ENCODE measurements around the gene AJM1. TPM values are rescaled to one million over a fixed set of nuclear protein-coding genes. Genes with fewer than 3 reads are reported as not detected.
"Not testable (repeated sequence)": the region's sequence is repeated elsewhere in the genome, so short reads cannot be mapped to it uniquely, and the experiment has no call there.

AJM1 gene
- total RNA-seq = 10 to 100 TPM in 1 of 2 donors, 1 to 10 TPM in 1; 3.6 to 10.1 TPM

DNA sequence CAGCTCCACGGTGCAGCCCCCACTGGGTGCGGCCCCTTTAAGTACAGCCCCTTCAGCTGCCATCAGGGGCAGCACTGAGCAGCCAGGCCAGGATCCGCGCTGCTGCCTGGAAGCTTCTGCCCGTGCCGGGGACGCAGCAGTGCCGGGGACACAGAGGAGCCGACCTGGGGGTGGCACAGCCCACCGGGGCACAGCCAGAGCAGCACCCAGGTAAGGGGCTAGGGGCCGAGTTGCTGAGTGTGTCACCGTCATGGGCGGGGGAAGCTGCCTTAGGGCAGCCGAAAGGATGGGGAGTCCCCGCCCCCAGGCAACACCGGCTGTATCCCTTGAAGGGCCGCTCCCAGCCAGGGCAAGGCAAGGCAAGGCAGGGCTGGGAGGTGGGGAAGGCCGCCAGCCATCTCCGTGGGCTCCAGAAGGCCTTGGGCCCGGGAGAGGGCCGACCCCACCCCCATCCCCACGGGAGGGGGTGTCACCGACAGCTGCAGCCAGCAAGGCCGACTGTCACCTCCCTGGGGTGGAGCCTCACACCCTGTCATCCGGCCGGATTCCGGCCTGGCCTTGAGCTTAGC, at the start of gene AJM1:
AJM1 (plus strand) TSS at position 99 of the 569 bp plus-strand sequence. CDS start 1,937 bp downstream, outside the sequence.
- intact Hi-C loops (cut with DNase I) = loop anchor here (5.0 to 10.0 kb wide), 2 partner anchors 118 to 195 kb away; no protein-coding TSS in a partner anchor
- TF ChIP-seq POLR2AphosphoS5 (IDR thresholded peaks at IDR 0.05) = peak; percentile 19
- TF ChIP-seq, protein P1, sequence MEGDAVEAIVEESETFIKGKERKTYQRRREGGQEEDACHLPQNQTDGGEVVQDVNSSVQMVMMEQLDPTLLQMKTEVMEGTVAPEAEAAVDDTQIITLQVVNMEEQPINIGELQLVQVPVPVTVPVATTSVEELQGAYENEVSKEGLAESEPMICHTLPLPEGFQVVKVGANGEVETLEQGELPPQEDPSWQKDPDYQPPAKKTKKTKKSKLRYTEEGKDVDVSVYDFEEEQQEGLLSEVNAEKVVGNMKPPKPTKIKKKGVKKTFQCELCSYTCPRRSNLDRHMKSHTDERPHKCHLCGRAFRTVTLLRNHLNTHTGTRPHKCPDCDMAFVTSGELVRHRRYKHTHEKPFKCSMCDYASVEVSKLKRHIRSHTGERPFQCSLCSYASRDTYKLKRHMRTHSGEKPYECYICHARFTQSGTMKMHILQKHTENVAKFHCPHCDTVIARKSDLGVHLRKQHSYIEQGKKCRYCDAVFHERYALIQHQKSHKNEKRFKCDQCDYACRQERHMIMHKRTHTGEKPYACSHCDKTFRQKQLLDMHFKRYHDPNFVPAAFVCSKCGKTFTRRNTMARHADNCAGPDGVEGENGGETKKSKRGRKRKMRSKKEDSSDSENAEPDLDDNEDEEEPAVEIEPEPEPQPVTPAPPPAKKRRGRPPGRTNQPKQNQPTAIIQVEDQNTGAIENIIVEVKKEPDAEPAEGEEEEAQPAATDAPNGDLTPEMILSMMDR (IDR thresholded peaks at IDR 0.05) = peak; percentile 47 to 85 (median 64)
- peaks cover 13% of the 10 kb centered on the region for H3K4me1 ChIP-seq (replicated peaks)

DNA sequence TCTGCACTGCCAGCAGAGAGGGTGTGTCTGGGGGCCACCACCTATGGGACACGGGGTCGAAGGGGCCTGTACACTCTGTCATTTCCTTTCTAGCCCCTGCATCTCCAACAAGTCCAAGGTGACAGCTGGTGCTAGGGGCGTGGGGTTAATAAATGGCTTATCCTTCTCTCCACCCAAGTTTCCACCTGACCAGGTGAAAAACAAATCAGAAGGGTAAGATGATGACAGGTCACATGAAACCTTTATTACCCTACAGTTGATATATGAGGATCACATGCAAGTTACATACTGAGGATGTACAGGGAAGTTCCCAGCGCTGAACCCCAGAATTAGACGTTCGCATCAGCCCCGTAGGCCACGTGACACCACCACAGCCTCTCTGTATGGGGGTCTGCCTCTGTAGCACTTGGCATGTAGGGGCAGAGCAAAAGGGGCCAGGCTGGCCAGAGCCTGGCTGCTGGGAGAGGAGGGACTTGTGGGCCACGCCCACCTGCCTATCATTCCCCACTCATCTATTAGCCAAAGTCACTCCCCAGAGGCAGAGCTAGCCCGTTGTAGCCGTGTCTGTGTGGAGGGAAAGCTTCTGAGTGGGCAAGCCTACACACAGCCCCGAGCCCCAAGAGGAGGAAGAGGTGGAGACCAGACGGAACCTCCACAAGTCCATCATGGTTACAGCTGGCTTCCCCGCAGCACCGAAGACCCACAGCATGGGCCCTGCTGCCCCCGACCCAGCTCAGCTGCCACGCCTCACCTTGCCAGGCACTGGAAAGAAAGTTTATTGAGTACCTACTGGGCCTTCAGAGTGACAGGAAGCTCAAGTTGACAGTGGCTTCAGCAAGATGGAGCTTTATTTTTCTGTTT, 49.0 kb upstream of the AJM1 start:
- H3K9me3 ChIP-seq = no peaks in the 10 kb centered on the region
- TF ChIP-seq, protein P1 (IDR thresholded peaks at IDR 0.05) = no peak
- TF ChIP-seq POLR2A (IDR thresholded peaks at IDR 0.05) = no peak
- TF ChIP-seq POLR2AphosphoS5 (IDR thresholded peaks at IDR 0.05) = no peak
- DNase-seq (ENCODE audit: low spot score) = no peak
- peak overlapping the region in 1 of 2 donors; percentile 99 for H3K27ac ChIP-seq
- intact Hi-C loops (cut with DNase I) = loop anchor here (5.0 kb wide), 2 partner anchors 54 to 154 kb away; partner anchors contain the start of genes C8G and PHPT1
- H3K4me1 ChIP-seq (replicated peaks) = peaks cover 18% of the 10 kb centered on the region
- no peaks in the 10 kb centered on the region for H3K36me3 ChIP-seq
- H3K4me3 ChIP-seq = no peak overlapping the region
- no peaks in the 10 kb centered on the region for H3K27me3 ChIP-seq (replicated peaks; ENCODE audit: insufficient read depth)
- 75% methylated on average over 17 of the region's 17 CpGs for WGBS

More for the DNA sequence above, at the start of gene AJM1:
- H3K36me3 ChIP-seq; H3K9me3 ChIP-seq; H3K27me3 ChIP-seq (replicated peaks; ENCODE audit: insufficient read depth): not testable (repeated sequence)
- peak within 1 kb of the TSS; percentile 36 to 55 for H3K27ac ChIP-seq
- WGBS = under 1% methylated on average over 22 of the region's 27 CpGs
- H3K4me3 ChIP-seq = peak within 1 kb of the TSS; percentile 21 to 24
- peak; percentile 39 for DNase-seq (ENCODE audit: low spot score)

DNA sequence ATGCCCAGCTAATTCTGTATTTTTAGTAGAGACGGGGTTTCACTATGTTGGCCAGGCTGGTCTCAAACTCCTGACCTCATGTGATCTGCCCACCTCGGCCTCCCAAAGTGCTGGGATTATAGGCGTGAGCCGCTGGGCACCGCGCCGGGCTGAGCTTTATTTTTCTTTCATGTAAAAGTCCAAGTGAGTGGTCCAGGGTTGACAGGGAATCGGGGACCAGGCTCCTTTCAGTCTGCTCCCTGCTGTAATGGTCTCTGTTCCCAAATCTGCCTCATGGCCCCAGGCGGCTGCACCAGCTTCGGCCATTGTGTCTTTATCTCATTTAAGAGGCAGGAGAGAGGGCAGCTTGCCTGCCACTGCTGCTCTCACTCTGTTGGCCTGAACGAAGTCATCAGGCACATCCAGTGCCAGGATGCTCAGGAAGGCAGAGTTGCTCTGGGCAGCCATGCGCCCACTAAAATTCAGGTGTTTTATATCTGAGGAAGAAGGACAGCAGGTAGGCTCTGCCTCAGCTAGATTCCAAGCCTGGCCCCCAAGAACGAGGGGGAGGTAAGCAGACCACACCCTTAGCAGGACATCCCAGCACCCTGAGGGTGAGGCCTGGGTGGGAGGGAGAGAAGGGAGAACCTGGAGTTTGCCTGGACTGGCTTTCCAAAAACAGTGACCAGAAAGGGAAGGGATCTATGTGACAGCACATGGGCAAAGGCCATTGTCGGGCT, 47.8 kb upstream of the AJM1 start:
- H3K4me3 ChIP-seq = no peak overlapping the region
- peaks cover 15% of the 10 kb centered on the region for H3K4me1 ChIP-seq (replicated peaks)
- DNase-seq (ENCODE audit: low spot score) = no peak
- no peaks in the 10 kb centered on the region for H3K27me3 ChIP-seq (replicated peaks; ENCODE audit: insufficient read depth)
- TF ChIP-seq POLR2AphosphoS5 (IDR thresholded peaks at IDR 0.05) (no peak), POLR2A (IDR thresholded peaks at IDR 0.05) (no peak)
- TF ChIP-seq, protein P1 (IDR thresholded peaks at IDR 0.05) = no peak
- H3K27ac ChIP-seq = no peak overlapping the region
- intact Hi-C loops (cut with DNase I) = loop anchor here (5.0 kb wide), 2 partner anchors 53 to 153 kb away; partner anchors contain the start of genes C8G and PHPT1
- 93% methylated on average over 14 of the region's 14 CpGs for WGBS
- H3K36me3 ChIP-seq = no peaks in the 10 kb centered on the region
- H3K9me3 ChIP-seq = no peaks in the 10 kb centered on the region

DNA sequence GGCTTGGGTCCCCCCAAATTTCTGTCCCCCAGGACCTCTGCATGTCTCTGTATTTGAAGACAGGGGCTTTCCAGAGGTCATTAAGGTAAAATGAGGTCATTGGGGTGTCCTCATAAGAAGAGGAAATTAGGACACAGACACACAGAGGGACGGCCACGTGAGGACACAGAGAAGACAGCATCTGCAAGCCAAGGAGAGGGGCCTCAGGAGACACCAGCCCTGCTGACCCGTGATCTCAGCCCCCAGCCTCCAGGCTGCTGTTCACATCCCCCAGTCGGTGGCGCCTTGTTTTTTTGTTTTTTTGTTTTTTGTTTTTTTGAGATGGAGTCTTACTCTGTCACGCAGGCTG, 47.3 kb upstream of the AJM1 start:
- Histone ChIP-seq H3K9me3 (no peaks in the 10 kb centered on the region), H3K4me1 (replicated peaks) (peaks cover 15% of the 10 kb centered on the region), H3K36me3 (no peaks in the 10 kb centered on the region), H3K27me3 (replicated peaks; ENCODE audit: insufficient read depth) (no peaks in the 10 kb centered on the region), H3K27ac (peak overlapping the region in 1 of 2 donors; percentile 93), H3K4me3 (no peak overlapping the region)
- WGBS = 83% methylated on average over 6 of the region's 6 CpGs
- intact Hi-C loops (cut with DNase I) = loop anchor here (5.0 kb wide), 2 partner anchors 52 to 152 kb away; partner anchors contain the start of genes C8G and PHPT1
- TF ChIP-seq POLR2A (IDR thresholded peaks at IDR 0.05) (no peak), POLR2AphosphoS5 (IDR thresholded peaks at IDR 0.05) (no peak)
- TF ChIP-seq, protein P1 (IDR thresholded peaks at IDR 0.05) = no peak
- DNase-seq (ENCODE audit: low spot score) = no peak

Data from prostate gland (tissue), 2 donors.